Measurements from ENCODE around the gene FGF12. TPM values are rescaled to one million over a fixed set of nuclear protein-coding genes. Genes with fewer than 3 reads are reported as not detected.

The FGF12 gene
- polyA plus RNA-seq, 1 of the 3 experiments (the other 2 are of a cell fraction) = 0.30 TPM

- Histone ChIP-seq H3K27ac (ENCODE audit: low read depth in 2 of 2, low read length in 1 of 2) (no peak overlapping the region), H3K9me3 (0 out of 2 replicates have a peak, but pooled peaks cover 4% of the 10 kb centered on the region), H3K79me2 (ENCODE audit: insufficient read depth) (no peaks in the 10 kb centered on the region), H3K9ac (no peak overlapping the region), H4K20me1 (ENCODE audit: insufficient read depth) (no peaks in the 10 kb centered on the region), H3K36me3 (replicated peaks in 1 of 2; ENCODE audit: control insufficient read depth in 1 of 2, insufficient read depth in 2 of 2, low read length in 1 of 2) (no peaks in the 10 kb centered on the region), H3K9me2 (no peaks in the 10 kb centered on the region), H3K4me2 (no peak overlapping the region), H3F3A (replicated peaks; ENCODE audit: insufficient read depth) (no peaks in the 10 kb centered on the region), H2AFZ (ENCODE audit: low read depth) (no peak overlapping the region), H3K27me3 (ENCODE audit: insufficient read depth) (no peaks in the 10 kb centered on the region), H3K4me1 (ENCODE audit: control insufficient read depth in 1 of 2, insufficient read depth in 2 of 2, low read depth in 1 of 2, low read length in 1 of 2) (no peaks in the 10 kb centered on the region), H3K4me3 (ENCODE audit: low read depth in 2 of 2, low read length in 1 of 2) (no peak overlapping the region)
- TF ChIP-seq EZH2phosphoT487 (IDR thresholded peaks at IDR 0.05; ENCODE audit: borderline replicate concordance, low read depth) (no peak), NRF1 (IDR thresholded peaks at IDR 0.05; ENCODE audit: low read depth, low read length) (no peak), RCOR1 (IDR thresholded peaks at IDR 0.05; ENCODE audit: low read length) (no peak), USF2 (IDR thresholded peaks at IDR 0.05; ENCODE audit: borderline replicate concordance, low read depth, low read length) (no peak), CTCF (IDR thresholded peaks at IDR 0.05) (no peak), RXRA (IDR thresholded peaks at IDR 0.05; ENCODE audit: borderline replicate concordance, low read depth) (no peak), ELF1 (IDR thresholded peaks at IDR 0.05) (no peak), GATA2 (CRISPR knock-in tag; IDR thresholded peaks at IDR 0.05) (no peak), TCF12 (IDR thresholded peaks at IDR 0.05) (no peak), TAF1 (IDR thresholded peaks at IDR 0.05; ENCODE audit: borderline replicate concordance, low read depth, low read length) (no peak), MEF2A (IDR thresholded peaks at IDR 0.05; ENCODE audit: borderline replicate concordance, low read depth) (no peak), FOSL2 (IDR thresholded peaks at IDR 0.05; ENCODE audit: borderline replicate concordance, low read depth) (no peak), TEAD4 (IDR thresholded peaks at IDR 0.05; ENCODE audit: borderline replicate concordance, insufficient read depth) (no peak), SMC3 (IDR thresholded peaks at IDR 0.05; ENCODE audit: low read depth, low read length) (no peak)
- TF ChIP-seq, protein P1, sequence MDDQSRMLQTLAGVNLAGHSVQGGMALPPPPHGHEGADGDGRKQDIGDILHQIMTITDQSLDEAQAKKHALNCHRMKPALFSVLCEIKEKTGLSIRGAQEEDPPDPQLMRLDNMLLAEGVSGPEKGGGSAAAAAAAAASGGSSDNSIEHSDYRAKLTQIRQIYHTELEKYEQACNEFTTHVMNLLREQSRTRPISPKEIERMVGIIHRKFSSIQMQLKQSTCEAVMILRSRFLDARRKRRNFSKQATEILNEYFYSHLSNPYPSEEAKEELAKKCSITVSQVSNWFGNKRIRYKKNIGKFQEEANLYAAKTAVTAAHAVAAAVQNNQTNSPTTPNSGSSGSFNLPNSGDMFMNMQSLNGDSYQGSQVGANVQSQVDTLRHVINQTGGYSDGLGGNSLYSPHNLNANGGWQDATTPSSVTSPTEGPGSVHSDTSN (IDR thresholded peaks at IDR 0.05) = no peak
- TF ChIP-seq, protein P2, sequence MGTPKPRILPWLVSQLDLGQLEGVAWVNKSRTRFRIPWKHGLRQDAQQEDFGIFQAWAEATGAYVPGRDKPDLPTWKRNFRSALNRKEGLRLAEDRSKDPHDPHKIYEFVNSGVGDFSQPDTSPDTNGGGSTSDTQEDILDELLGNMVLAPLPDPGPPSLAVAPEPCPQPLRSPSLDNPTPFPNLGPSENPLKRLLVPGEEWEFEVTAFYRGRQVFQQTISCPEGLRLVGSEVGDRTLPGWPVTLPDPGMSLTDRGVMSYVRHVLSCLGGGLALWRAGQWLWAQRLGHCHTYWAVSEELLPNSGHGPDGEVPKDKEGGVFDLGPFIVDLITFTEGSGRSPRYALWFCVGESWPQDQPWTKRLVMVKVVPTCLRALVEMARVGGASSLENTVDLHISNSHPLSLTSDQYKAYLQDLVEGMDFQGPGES (IDR thresholded peaks at IDR 0.05; ENCODE audit: low read depth, low read length) = no peak
- CTCF ChIA-PET = no interaction called here
- DNase-seq = no peak
- POLR2A ChIA-PET = no interaction called here
Measured at GRCh38 chr3:192090586-192090985, 636.8 kb downstream of the FGF12 start.

Small RNA genes lying within 50 kb of the gene (small RNA-seq; reads per million reads assigned to genes)
- 0 reads per million in 7 experiments for gene RF01210
- 0 to 0.52 (median 0) reads per million in 7 experiments for gene RNU1-20P

Other genes with a start within 250 kb of the FGF12 start
- 12.7 and 15.4 TPM in 2 replicates for gene MB21D2, start 190.3 kb upstream of the FGF12 start, polyA plus RNA-seq (2012; rRNA removed)